ENCODE results near the gene MAGI2.

DNA sequence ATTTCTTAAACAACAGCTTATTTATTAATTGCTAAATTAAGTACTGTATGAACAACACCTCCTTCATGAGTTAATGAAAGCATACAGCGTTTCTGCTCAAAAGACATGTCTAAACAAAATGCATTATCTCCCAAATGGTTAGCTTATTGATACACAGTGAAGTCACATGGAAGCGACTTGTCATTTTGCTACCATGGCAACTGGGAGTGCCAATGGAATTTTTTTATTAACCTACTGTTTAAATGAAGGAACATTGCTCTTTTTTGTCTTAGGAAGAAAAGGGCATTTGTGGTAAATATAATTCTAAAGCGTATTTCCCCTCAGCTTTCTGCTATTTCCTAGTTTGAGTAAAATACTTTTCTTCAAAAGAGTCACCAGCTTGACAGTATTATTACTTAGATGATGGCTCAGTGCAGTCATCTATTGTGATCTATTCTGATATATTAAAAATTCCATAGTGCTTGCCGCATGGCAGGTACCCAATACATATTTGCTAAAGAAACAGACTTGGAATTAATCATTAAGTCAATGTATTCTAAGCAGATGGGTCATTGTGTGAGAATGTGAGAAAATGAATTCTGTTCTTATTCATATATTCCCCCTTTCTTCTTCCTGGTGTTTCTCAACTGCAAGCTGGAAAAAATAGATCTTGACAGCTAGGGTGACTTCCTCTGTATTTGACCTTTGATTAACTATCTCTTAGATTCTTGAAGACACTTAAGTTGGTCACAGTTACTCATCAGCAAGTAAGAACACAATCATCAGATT is 818.3 kb downstream of the MAGI2 start:
- no peak for TF ChIP-seq POLR2AphosphoS5 (IDR thresholded peaks at IDR 0.05; ENCODE audit: low read depth, low read length)
- no peak for TF ChIP-seq PAX5 (IDR thresholded peaks at IDR 0.05; ENCODE audit: insufficient read depth, low read length, severe bottlenecking)
- no peak for TF ChIP-seq POLR2A (IDR thresholded peaks at IDR 0.05; ENCODE audit: low read depth, low read length)
- TF ChIP-seq TAF1 (IDR thresholded peaks at IDR 0.05; ENCODE audit: low read depth, low read length), result no peak

Measured in GM12891 (cell line).